ENCODE data around the gene MYH14.

MYH14 gene

DNA sequence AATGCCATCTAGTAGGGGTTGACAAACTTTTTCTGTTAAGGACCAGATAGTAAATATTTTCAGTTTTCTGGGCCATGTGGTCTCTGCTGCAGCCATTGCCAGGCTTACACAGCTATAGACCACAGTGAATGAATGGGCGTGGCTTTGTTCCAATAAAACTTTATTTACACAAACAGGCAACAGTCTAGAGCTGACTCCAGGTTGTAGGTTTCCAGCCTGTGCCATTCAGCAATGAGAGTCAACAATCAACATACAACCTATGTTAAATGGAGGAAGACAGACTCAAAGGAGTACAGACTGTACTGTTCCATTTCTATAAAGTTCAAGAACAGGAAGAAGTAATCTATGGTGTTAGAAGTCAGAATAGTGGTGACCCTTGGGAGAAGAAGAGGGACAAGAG lies 25.1 kb upstream of the MYH14 start:
- no peak for DNase-seq (ENCODE audit: low read depth)

DNA sequence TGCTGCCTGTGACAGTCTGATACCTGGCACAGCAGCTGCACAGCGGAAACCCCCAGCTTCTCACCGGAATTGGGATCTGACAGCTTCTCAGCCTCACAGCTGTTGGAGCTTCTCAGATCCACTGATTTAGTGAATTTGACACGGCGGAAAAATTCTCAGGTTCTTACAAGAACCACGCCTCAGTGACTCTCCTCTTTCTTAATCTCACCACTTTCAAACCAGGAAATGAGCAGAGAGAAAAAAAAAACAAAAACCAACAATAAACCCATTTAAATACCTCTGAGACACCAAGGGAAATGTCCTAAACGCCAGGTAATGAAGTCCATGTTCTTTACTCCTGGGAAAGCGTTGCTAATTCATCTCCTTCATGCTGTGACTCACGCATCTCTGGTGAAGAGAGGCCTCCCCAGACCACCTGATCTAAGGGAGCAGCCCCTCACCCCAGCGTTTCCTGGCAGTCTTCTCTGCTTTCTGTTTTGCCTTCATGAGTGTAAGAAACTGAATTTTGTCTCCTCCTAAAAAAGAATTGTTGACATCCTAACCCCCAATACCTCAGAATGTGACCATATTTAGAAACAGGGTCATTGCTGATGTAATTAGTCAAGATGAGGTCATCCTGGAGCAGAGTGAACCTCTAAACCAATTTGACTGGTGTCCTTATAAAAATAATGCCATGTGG lies 24.4 kb upstream of the MYH14 start:
- no peak overlapping the region for H3K4me3 ChIP-seq (ENCODE audit: low read length)
- peak; percentile 25 for DNase-seq (ENCODE audit: low read depth)
- TF ChIP-seq, protein P1, sequence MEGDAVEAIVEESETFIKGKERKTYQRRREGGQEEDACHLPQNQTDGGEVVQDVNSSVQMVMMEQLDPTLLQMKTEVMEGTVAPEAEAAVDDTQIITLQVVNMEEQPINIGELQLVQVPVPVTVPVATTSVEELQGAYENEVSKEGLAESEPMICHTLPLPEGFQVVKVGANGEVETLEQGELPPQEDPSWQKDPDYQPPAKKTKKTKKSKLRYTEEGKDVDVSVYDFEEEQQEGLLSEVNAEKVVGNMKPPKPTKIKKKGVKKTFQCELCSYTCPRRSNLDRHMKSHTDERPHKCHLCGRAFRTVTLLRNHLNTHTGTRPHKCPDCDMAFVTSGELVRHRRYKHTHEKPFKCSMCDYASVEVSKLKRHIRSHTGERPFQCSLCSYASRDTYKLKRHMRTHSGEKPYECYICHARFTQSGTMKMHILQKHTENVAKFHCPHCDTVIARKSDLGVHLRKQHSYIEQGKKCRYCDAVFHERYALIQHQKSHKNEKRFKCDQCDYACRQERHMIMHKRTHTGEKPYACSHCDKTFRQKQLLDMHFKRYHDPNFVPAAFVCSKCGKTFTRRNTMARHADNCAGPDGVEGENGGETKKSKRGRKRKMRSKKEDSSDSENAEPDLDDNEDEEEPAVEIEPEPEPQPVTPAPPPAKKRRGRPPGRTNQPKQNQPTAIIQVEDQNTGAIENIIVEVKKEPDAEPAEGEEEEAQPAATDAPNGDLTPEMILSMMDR (IDR thresholded peaks at IDR 0.05; ENCODE audit: insufficient read depth, low read depth, low read length, missing control alignments): no peak

More for the DNA sequence above, 25.1 kb upstream of the MYH14 start:
- H3K4me3 ChIP-seq (ENCODE audit: low read length): no peak overlapping the region
- TF ChIP-seq, protein P1 (IDR thresholded peaks at IDR 0.05; ENCODE audit: insufficient read depth, low read depth, low read length, missing control alignments): no peak

DNA sequence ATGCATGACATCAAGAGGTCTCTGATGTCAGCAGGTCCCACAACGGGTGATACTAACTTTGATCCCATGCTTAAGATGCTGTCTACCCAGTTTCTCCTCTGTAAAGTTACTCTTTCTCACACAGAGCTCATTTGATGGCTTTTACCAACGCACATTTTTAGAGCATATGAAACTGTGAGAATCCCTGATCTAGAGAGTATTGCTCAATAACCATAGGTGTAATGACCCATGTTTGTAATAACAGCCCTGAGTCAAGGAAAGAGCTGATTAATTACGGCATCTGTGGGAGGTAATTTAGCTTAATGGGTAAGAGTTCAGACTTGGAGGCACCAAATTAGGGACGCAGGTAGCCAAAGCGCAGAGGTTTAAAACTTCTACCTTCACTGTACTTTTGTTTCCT lies 22.3 kb upstream of the MYH14 start:
- no peak overlapping the region for H3K4me3 ChIP-seq (ENCODE audit: low read length)
- no peak for DNase-seq (ENCODE audit: low read depth)
- TF ChIP-seq, protein P1 (IDR thresholded peaks at IDR 0.05; ENCODE audit: insufficient read depth, low read depth, low read length, missing control alignments): no peak

DNA sequence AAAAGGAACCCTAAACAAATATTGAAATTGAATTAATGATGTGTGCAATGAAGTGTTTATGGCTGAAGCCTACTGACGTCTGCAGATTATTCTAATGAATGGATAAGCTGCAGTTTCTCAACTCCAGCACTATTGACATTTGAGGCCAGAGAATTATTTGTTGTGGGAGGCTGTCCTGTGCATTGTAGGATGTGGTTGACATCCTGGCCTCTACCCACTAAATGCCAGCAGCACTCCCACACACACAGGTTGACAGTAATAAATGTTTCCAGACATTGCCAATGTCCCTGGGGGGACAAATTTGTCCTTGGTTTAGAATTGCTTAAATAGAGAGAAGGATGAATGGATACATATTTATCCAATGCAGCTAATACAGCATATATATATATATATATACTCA lies 19.2 kb upstream of the MYH14 start:
- no peak overlapping the region for H3K4me3 ChIP-seq (ENCODE audit: low read length)
- DNase-seq (ENCODE audit: low read depth): no peak
- TF ChIP-seq, protein P1 (IDR thresholded peaks at IDR 0.05; ENCODE audit: insufficient read depth, low read depth, low read length, missing control alignments): no peak

DNA sequence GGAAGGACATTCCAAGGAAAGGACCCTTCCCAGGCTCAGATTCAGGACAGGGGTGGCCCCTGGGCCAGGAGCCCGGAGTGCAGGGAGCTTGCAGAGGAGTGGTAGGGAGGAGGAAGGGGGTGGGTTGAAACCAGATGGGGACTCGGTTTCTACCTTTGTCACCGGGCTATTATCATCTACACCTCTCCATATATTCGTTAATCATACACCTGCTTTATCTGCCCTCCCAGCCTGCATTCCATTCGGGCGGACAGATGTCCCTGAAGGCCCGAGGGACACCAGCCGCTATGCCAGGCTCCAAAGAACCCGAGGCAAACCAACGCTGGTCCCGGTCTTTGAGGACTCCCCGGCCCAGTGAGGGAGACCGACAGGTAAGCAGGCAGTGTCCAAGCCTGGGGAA lies 15.5 kb upstream of the MYH14 start:
- no peak for DNase-seq (ENCODE audit: low read depth)
- TF ChIP-seq, protein P1 (IDR thresholded peaks at IDR 0.05; ENCODE audit: insufficient read depth, low read depth, low read length, missing control alignments): no peak
- H3K4me3 ChIP-seq (ENCODE audit: low read length): no peak overlapping the region

DNA sequence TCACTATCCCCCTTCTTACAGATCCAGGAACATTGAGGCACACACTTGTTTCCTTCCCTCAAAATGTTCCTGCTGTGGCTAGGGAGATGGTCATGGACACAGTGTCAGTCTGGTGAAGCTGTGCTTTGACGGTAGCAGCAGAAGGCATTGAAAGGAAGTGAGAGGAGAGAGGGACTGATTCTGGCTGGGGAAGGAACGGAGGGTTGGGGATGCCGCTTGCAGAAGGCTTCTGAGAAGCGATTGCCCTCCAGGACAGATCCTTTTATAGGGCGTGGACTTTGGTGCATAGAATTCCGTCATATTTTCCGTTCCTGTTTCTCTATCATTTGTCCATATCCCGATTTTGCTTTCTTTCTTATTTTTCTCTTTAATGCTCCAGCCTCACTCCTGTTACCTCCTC lies 14.1 kb upstream of the MYH14 start:
- no peak overlapping the region for H3K4me3 ChIP-seq (ENCODE audit: low read length)
- DNase-seq (ENCODE audit: low read depth): no peak
- TF ChIP-seq, protein P1 (IDR thresholded peaks at IDR 0.05; ENCODE audit: insufficient read depth, low read depth, low read length, missing control alignments): no peak

DNA sequence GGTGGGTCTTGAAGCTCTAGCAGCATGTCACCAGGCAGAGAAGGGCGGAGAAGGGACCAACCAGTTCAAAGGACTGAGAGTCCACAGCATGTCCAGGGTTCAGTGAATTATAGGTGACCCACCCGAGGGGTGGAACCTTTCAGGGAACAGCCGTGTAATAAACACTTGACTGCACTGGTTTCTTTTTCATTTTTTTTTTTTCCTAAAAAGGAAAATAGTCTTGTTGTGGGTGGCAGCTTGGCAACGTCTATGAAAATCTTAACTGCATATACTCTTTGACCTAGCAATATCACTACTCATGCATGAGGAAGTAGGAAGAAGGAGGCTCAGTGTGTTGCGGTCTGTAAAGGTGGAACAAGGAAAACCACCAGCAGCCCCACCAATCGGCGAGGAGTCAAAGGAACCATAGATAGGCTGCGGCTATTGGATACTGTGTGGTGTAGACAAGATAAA lies 13.0 kb upstream of the MYH14 start:
- no peak for DNase-seq (ENCODE audit: low read depth)
- H3K4me3 ChIP-seq (ENCODE audit: low read length): no peak overlapping the region
- TF ChIP-seq, protein P1 (IDR thresholded peaks at IDR 0.05; ENCODE audit: insufficient read depth, low read depth, low read length, missing control alignments): no peak
